Fibroblast of lung (primary cell): ENCODE data around the gene LMNA. TPM values are rescaled to one million over a fixed set of nuclear protein-coding genes. Genes with fewer than 3 reads are reported as not detected.

ENCODE experiments used
- DNase-seq, 2 donors: peaks; one replicate each; pipeline versions ENCODE4 v3.0.0 to v3.0.0-alpha.2; 2010; ENCODE audit warnings: low read depth in 2 of 2
- H2AFZ ChIP-seq: 2 replicates; pipeline ENCODE4 v1.5.1; 2012; ENCODE audit warnings: low read length, control low read depth, inconsistent platforms
- H3K27ac ChIP-seq: 2 replicates; pipeline ENCODE4 v1.5.1; 2011; ENCODE audit warnings: low read length, control low read depth; ENCODE audit not compliant: insufficient read depth
- H3K27me3 ChIP-seq: 2 replicates; pipeline ENCODE4 v1.5.1; 2011; ENCODE audit warnings: mild to moderate bottlenecking, low read length; ENCODE audit not compliant: control insufficient read depth, insufficient read depth
- H3K36me3 ChIP-seq: 2 replicates; pipeline ENCODE4 v1.5.1; 2011; ENCODE audit warnings: low read length; ENCODE audit not compliant: control insufficient read depth, insufficient read depth
- H3K4me1 ChIP-seq: 2 replicates; pipeline ENCODE4 v1.5.1; 2011; ENCODE audit warnings: low read length; ENCODE audit not compliant: control insufficient read depth, insufficient read depth; ENCODE audit errors: extremely low read depth
- H3K4me2 ChIP-seq: 2 replicates; pipeline ENCODE4 v1.5.1; 2011; ENCODE audit warnings: low read length, control low read depth; ENCODE audit not compliant: insufficient read depth; ENCODE audit errors: extremely low read depth
- H3K4me3 ChIP-seq, 4 experiments: fragments of 200-600 bp in 1 of 4; sonication (generic) in 1 of 4; replicated peaks in 1 of 4; 2 replicates each; pipeline ENCODE4 v1.5.1; 2011 to 2016; ENCODE audit warnings: low read length in 4 of 4, low read depth in 3 of 4, mild to moderate bottlenecking in 3 of 4, control low read depth in 2 of 4, inconsistent platforms in 1 of 4, mixed read lengths in 1 of 4; ENCODE audit not compliant: insufficient read depth in 1 of 4; ENCODE audit errors: control extremely low read depth in 1 of 4
- H3K79me2 ChIP-seq: 2 replicates; pipeline ENCODE4 v1.5.1; 2012; ENCODE audit warnings: mild to moderate bottlenecking, low read length, inconsistent platforms; ENCODE audit not compliant: control insufficient read depth, insufficient read depth
- H3K9ac ChIP-seq: 2 replicates; pipeline ENCODE4 v1.5.1; 2011; ENCODE audit warnings: mild to moderate bottlenecking, low read length, control low read depth; ENCODE audit not compliant: insufficient read depth
- H3K9me3 ChIP-seq: 2 replicates; pipeline ENCODE4 v1.5.1; 2012; ENCODE audit warnings: low read depth, low read length; ENCODE audit not compliant: control insufficient read depth, insufficient read depth
- H4K20me1 ChIP-seq: 2 replicates; pipeline ENCODE4 v1.5.1; 2011; ENCODE audit warnings: low read length; ENCODE audit not compliant: control insufficient read depth, insufficient read depth; ENCODE audit errors: extremely low read depth
- CTCF ChIP-seq, 2 donors: IDR thresholded peaks in 1 of 2; conservative IDR thresholded peaks in 1 of 2; 1 replicate in 1 of 2; 2 replicates in 1 of 2; pipeline ENCODE4 v1.5.1; 2011 to 2012; ENCODE audit warnings: low read length in 2 of 2, control low read depth in 1 of 2, inconsistent platforms in 1 of 2, low read depth in 1 of 2, mild to moderate bottlenecking in 1 of 2
- EZH2 ChIP-seq: IDR thresholded peaks from 2 replicates; pipeline ENCODE4 v1.5.1; 2012; ENCODE audit warnings: low read length, control low read depth, mild to moderate bottlenecking; ENCODE audit errors: missing control alignments
- polyA plus RNA-seq, 2 donors: library from polyadenylated mRNA; depleted of rRNA in 1 of 2; stranded (reverse) in 1 of 2; unstranded in 1 of 2; fragments of >200 nt; gene quantifications; 2 replicates each; pipeline ENCODE4 v1.2.1, GENCODE V29; 2011 to 2012; ENCODE audit warnings: missing spikeins in 1 of 2
- total RNA-seq: library from RNA; depleted of rRNA; stranded (reverse); fragments of >200 nt; gene quantifications from 2 replicates; pipeline ENCODE4 v1.2.1, GENCODE V29; 2014

Gene LMNA
- total and polyA plus RNA-seq, 2 donors (not counting 1 experiment from before 2014, with no cell fraction given), result 613 to 1,150 TPM

- H2AFZ ChIP-seq, result no peak overlapping the region
- peaks cover 45% of the 10 kb centered on the region for H3K4me1 ChIP-seq
- no peaks in the 10 kb centered on the region for H3K27me3 ChIP-seq
- no peaks in the 10 kb centered on the region for H3K9me3 ChIP-seq
- H3K4me2 ChIP-seq, result no peak overlapping the region
- no peaks in the 10 kb centered on the region for H4K20me1 ChIP-seq
- H3K4me3 ChIP-seq, result no peak overlapping the region
- H3K79me2 ChIP-seq, result peaks cover 7% of the 10 kb centered on the region
- no peak overlapping the region for H3K9ac ChIP-seq
- H3K27ac ChIP-seq, result peak overlapping the region; percentile 99
- TF ChIP-seq EZH2, result no peak
- H3K36me3 ChIP-seq, result no peaks in the 10 kb centered on the region
- no peak for DNase-seq
Observed at GRCh38 chr1:156101880-156102279, 12.6 kb upstream of the LMNA start.

GRCh38 chr1:156102633-156103511 lies 11.6 kb upstream of the LMNA start:
- Histone ChIP-seq H3K27me3 (no peaks in the 10 kb centered on the region), H2AFZ (peak overlapping the region; percentile 24), H3K9me3 (no peaks in the 10 kb centered on the region), H3K36me3 (no peaks in the 10 kb centered on the region), H3K4me1 (peaks cover 45% of the 10 kb centered on the region), H3K4me2 (peak overlapping the region; percentile 91), H4K20me1 (no peaks in the 10 kb centered on the region), H3K27ac (peak overlapping the region; percentile 99), H3K9ac (peak overlapping the region; percentile 80), H3K4me3 (peak overlapping the region in 2 of 4 experiments; percentile 6 to 48), H3K79me2 (peaks cover 7% of the 10 kb centered on the region)
- TF ChIP-seq CTCF (conservative IDR thresholded peaks at IDR 0.05 in 1 of 2, IDR thresholded peaks at IDR 0.05 in 1 of 2; ENCODE audit: low read depth in 1 of 2, low read length in 2 of 2) (no peak), EZH2 (no peak)
- peak; percentile 51 to 70 for DNase-seq

GRCh38 chr1:156103521-156103947 lies 11.0 kb upstream of the LMNA start:
- no peaks in the 10 kb centered on the region for H3K27me3 ChIP-seq
- DNase-seq, result peak; percentile 61 to 68
- peak overlapping the region; percentile 80 for H3K9ac ChIP-seq
- no peaks in the 10 kb centered on the region for H4K20me1 ChIP-seq
- H3K4me1 ChIP-seq, result peaks cover 45% of the 10 kb centered on the region
- peak overlapping the region; percentile 91 for H3K4me2 ChIP-seq
- H3K27ac ChIP-seq, result peak overlapping the region; percentile 99
- no peaks in the 10 kb centered on the region for H3K9me3 ChIP-seq
- no peak for TF ChIP-seq EZH2
- no peak for TF ChIP-seq CTCF (conservative IDR thresholded peaks at IDR 0.05 in 1 of 2, IDR thresholded peaks at IDR 0.05 in 1 of 2; ENCODE audit: low read depth in 1 of 2, low read length in 2 of 2)
- no peaks in the 10 kb centered on the region for H3K36me3 ChIP-seq
- H3K79me2 ChIP-seq, result peaks cover 7% of the 10 kb centered on the region
- H3K4me3 ChIP-seq, result peak overlapping the region in 2 of 4 experiments; percentile 19 to 48
- H2AFZ ChIP-seq, result no peak overlapping the region
